Measurements from ENCODE around the gene FAAH. TPM values are rescaled to one million over a fixed set of nuclear protein-coding genes. Genes with fewer than 3 reads are reported as not detected.
A peak's percentile ranks its signal among the peaks of the same experiment; 100 is the strongest.

FAAH gene
- polyA plus RNA-seq, 3 donors = 20.8 to 34.7 (median 24.6) TPM

GRCh38 chr1:46394872-46395465, 852 bp downstream of the FAAH start:
- DNase-seq (ENCODE audit: extremely low read depth in 1 of 11, low read depth in 9 of 11, low spot score in 4 of 11) = no peak

- DNase-seq (ENCODE audit: extremely low read depth in 1 of 11, low read depth in 9 of 11, low spot score in 4 of 11) = no peak
Measured at GRCh38 chr1:46396441-46397398, 2.6 kb downstream of the FAAH start.

GRCh38 chr1:46399307-46399706, 5.2 kb downstream of the FAAH start:
- DNase-seq (ENCODE audit: extremely low read depth in 1 of 11, low read depth in 9 of 11, low spot score in 4 of 11) = no peak

GRCh38 chr1:46400421-46400820, 6.3 kb downstream of the FAAH start:
- no peak for DNase-seq (ENCODE audit: extremely low read depth in 1 of 11, low read depth in 9 of 11, low spot score in 4 of 11)

- DNase-seq (ENCODE audit: extremely low read depth in 1 of 11, low read depth in 9 of 11, low spot score in 4 of 11) = no peak
Measured at GRCh38 chr1:46401154-46401913, 7.2 kb downstream of the FAAH start.

GRCh38 chr1:46401964-46402626, 8.0 kb downstream of the FAAH start:
- peak in 2 of 11 donors; percentile 23 to 45 for DNase-seq (ENCODE audit: extremely low read depth in 1 of 11, low read depth in 9 of 11, low spot score in 4 of 11)

GRCh38 chr1:46403916-46404315, 9.8 kb downstream of the FAAH start:
- DNase-seq (ENCODE audit: extremely low read depth in 1 of 11, low read depth in 9 of 11, low spot score in 4 of 11) = no peak

GRCh38 chr1:46404482-46405196, 10.5 kb downstream of the FAAH start:
- DNase-seq (ENCODE audit: extremely low read depth in 1 of 11, low read depth in 9 of 11, low spot score in 4 of 11) = no peak

- DNase-seq (ENCODE audit: extremely low read depth in 1 of 11, low read depth in 9 of 11, low spot score in 4 of 11) = no peak
Measured at GRCh38 chr1:46405197-46405555, 11.1 kb downstream of the FAAH start.

- no peak for DNase-seq (ENCODE audit: extremely low read depth in 1 of 11, low read depth in 9 of 11, low spot score in 4 of 11)
Measured at GRCh38 chr1:46405724-46406123, 11.6 kb downstream of the FAAH start.

- peak in 2 of 11 donors; percentile 10 to 17 for DNase-seq (ENCODE audit: extremely low read depth in 1 of 11, low read depth in 9 of 11, low spot score in 4 of 11)
Measured at GRCh38 chr1:46406881-46407608, 12.9 kb downstream of the FAAH start.

GRCh38 chr1:46407636-46408035, 13.5 kb downstream of the FAAH start:
- no peak for DNase-seq (ENCODE audit: extremely low read depth in 1 of 11, low read depth in 9 of 11, low spot score in 4 of 11)

GRCh38 chr1:46408356-46409062, 14.4 kb downstream of the FAAH start:
- no peak for DNase-seq (ENCODE audit: extremely low read depth in 1 of 11, low read depth in 9 of 11, low spot score in 4 of 11)

GRCh38 chr1:46409063-46409372, 14.9 kb downstream of the FAAH start:
- no peak for DNase-seq (ENCODE audit: extremely low read depth in 1 of 11, low read depth in 9 of 11, low spot score in 4 of 11)

GRCh38 chr1:46410156-46411009, 16.3 kb downstream of the FAAH start:
- no peak for DNase-seq (ENCODE audit: extremely low read depth in 1 of 11, low read depth in 9 of 11, low spot score in 4 of 11)

GRCh38 chr1:46411010-46411405, 16.9 kb downstream of the FAAH start:
- DNase-seq (ENCODE audit: extremely low read depth in 1 of 11, low read depth in 9 of 11, low spot score in 4 of 11) = no peak

Data from renal cortex interstitium (tissue), 11 donors.